K562 (cell line): ENCODE measurements around the gene ITPKA. TPM values are rescaled to one million over a fixed set of nuclear protein-coding genes. Genes with fewer than 3 reads are reported as not detected.

ENCODE experiments used
- ATAC-seq: fragments of 200-7000 bp; cut with Tn5 transposase; 3 replicates; pipeline ENCODE4 v1.9.1; 2020; ENCODE audit warnings: moderate library complexity
- BruUV-seq: library from RNA; stranded (reverse); fragments of 400-500 nt; replicated peaks from 2 replicates; lab custom pipeline; 2021; lab: Mats Ljungman, UMichigan
- CTCF ChIA-PET: fragments of 300-600 bp; formaldehyde crosslinking; extraction: SDS; loops from one replicate; lab custom pipeline; 2021; ENCODE audit warnings: low intra/inter-chr PET ratio; lab: Yijun Ruan, JAX
- POLR2A ChIA-PET: fragments of 300-600, 350-650 bp; sonication (Branson Sonifier 250); formaldehyde crosslinking; extraction: SDS; loops from one replicate; lab custom pipeline; 2021; ENCODE audit warnings: antibody characterized with exemption, inconsistent platforms; lab: Yijun Ruan, JAX
- DNase-seq, 4 experiments: peaks; one replicate each; pipeline versions ENCODE4 v3.0.0 to v3.0.0-alpha.2; 2011 to 2018; ENCODE audit warnings: low spot score in 3 of 4, mixed read lengths in 3 of 4; ENCODE audit errors: extremely low read depth in 1 of 4
- FAIRE-seq: peaks from 2 replicates; lab custom pipeline; 2011; peaks lifted over from hg19 to GRCh38; lab: Jason Lieb, UNC
- H2AFZ ChIP-seq: 2 replicates; pipeline ENCODE4 v1.6.0; 2011; ENCODE audit warnings: low read depth, low read length, control low read depth, inconsistent platforms
- H3K27ac ChIP-seq: fragments of 200-600 bp; 3 replicates; pipeline ENCODE4 v1.8.0; 2011; ENCODE audit warnings: low read depth, mild to moderate bottlenecking, control low read depth, inconsistent platforms, low read length, moderate library complexity, mixed read lengths; ENCODE audit errors: extremely low read depth
- H3K27me3 ChIP-seq, 2 experiments: fragments of 300-600 bp in 1 of 2; 2 replicates in 1 of 2; 3 replicates in 1 of 2; pipeline versions ENCODE4 v1.6.0 to v1.8.0; 2011; ENCODE audit warnings: inconsistent platforms in 2 of 2, low read length in 2 of 2, mild to moderate bottlenecking in 1 of 2, mixed read lengths in 1 of 2, moderate library complexity in 1 of 2; ENCODE audit not compliant: control insufficient read depth in 2 of 2, insufficient read depth in 2 of 2
- H3K36me3 ChIP-seq: fragments of 300-600 bp; 3 replicates; pipeline ENCODE4 v1.8.0; 2011; ENCODE audit warnings: mild to moderate bottlenecking, low read length, inconsistent platforms; ENCODE audit not compliant: control insufficient read depth, insufficient read depth
- H3K4me1 ChIP-seq, 2 experiments: fragments of 200-600 bp in 1 of 2; replicated peaks in 1 of 2; 2 replicates in 1 of 2; 3 replicates in 1 of 2; pipeline versions ENCODE4 v1.5.1 to v1.8.0; 2011; ENCODE audit warnings: inconsistent platforms in 2 of 2, low read length in 2 of 2, mild to moderate bottlenecking in 1 of 2, mixed read lengths in 1 of 2, moderate library complexity in 1 of 2; ENCODE audit not compliant: control insufficient read depth in 2 of 2, insufficient read depth in 2 of 2
- H3K4me2 ChIP-seq: 2 replicates; pipeline ENCODE4 v1.6.1; 2011; ENCODE audit warnings: low read length, control low read depth, inconsistent platforms, mixed read lengths; ENCODE audit not compliant: insufficient read depth
- H3K4me3 ChIP-seq: fragments of 200-600 bp; sonication (generic), shearing (Covaris generic); 2 replicates; pipeline ENCODE4 v1.5.1; 2016; ENCODE audit warnings: control low read depth, inconsistent platforms
- H3K79me2 ChIP-seq: fragments of 200-600 bp; 3 replicates; pipeline ENCODE4 v1.8.0; 2011; ENCODE audit warnings: low read length, inconsistent platforms; ENCODE audit not compliant: control insufficient read depth, insufficient read depth
- H3K9ac ChIP-seq, 2 experiments: 2 replicates each; pipeline versions ENCODE4 v1.6.0 to v1.6.1; 2011; ENCODE audit warnings: low read depth in 2 of 2, low read length in 2 of 2, control low read depth in 1 of 2, inconsistent platforms in 1 of 2, mild to moderate bottlenecking in 1 of 2, mixed read lengths in 1 of 2; ENCODE audit not compliant: insufficient read depth in 1 of 2
- H3K9me1 ChIP-seq: one replicate; pipeline ENCODE4 v1.6.0; 2011; ENCODE audit warnings: inconsistent platforms, mild to moderate bottlenecking, low read length, moderate library complexity; ENCODE audit not compliant: control insufficient read depth, insufficient read depth
- H3K9me3 ChIP-seq: replicated peaks from 2 replicates; pipeline ENCODE4 v1.5.1; 2011; ENCODE audit warnings: low read depth, low read length, inconsistent platforms; ENCODE audit not compliant: control insufficient read depth, insufficient read depth
- H4K20me1 ChIP-seq: replicated peaks from 2 replicates; pipeline ENCODE4 v1.6.1; 2011; ENCODE audit warnings: low read length, inconsistent platforms, mixed read lengths; ENCODE audit not compliant: control insufficient read depth, insufficient read depth
- BACH1 ChIP-seq: fragments of 200-800 bp; sonication (Bioruptor generic); IDR thresholded peaks from 2 replicates; pipeline ENCODE4 v1.6.1; 2016; ENCODE audit warnings: missing genetic modification characterization, missing compliant biosample characterization
- CREM ChIP-seq: IDR thresholded peaks from 2 replicates; pipeline ENCODE4 v1.6.1; 2014; ENCODE audit warnings: antibody characterized with exemption, low read depth
- HMGN3 ChIP-seq: IDR thresholded peaks from 2 replicates; pipeline ENCODE4 v1.6.1; 2011; ENCODE audit warnings: borderline replicate concordance, low read depth, mild to moderate bottlenecking, mixed read lengths, low read length; ENCODE audit not compliant: insufficient read length; ENCODE audit errors: extremely low read depth
- SIN3A ChIP-seq, 2 experiments: fragments of 150-350 bp in 1 of 2; IDR thresholded peaks; 2 replicates each; pipeline ENCODE4 v1.6.1; 2011 to 2016; ENCODE audit warnings: borderline replicate concordance in 2 of 2, low read depth in 2 of 2, low read length in 2 of 2, mild to moderate bottlenecking in 2 of 2, moderate library complexity in 2 of 2; ENCODE audit not compliant: control insufficient read depth in 1 of 2
- YY1 ChIP-seq, 3 experiments: IDR thresholded peaks; 2 replicates each; pipeline ENCODE4 v1.6.1; 2011; ENCODE audit warnings: low read length in 2 of 3, mild to moderate bottlenecking in 2 of 3, moderate library complexity in 2 of 3, borderline replicate concordance in 1 of 3, control low read depth in 1 of 3, low read depth in 1 of 3; ENCODE audit not compliant: insufficient read depth in 3 of 3, insufficient replicate concordance in 2 of 3, control insufficient read depth in 1 of 3, insufficient read length in 1 of 3; ENCODE audit errors: extremely low read depth in 1 of 3
- ZBTB1 ChIP-seq: sonication (generic); formaldehyde crosslinking; IDR thresholded peaks from 2 replicates; pipeline ENCODE4 v1.8.1; 2023; ENCODE audit warnings: missing genetic modification reagents, low read depth, mild to moderate bottlenecking, borderline replicate concordance
- ZBTB7A ChIP-seq: IDR thresholded peaks from 2 replicates; pipeline ENCODE4 v1.6.1; 2011; ENCODE audit warnings: low read depth, mild to moderate bottlenecking, low read length, moderate library complexity, borderline replicate concordance; ENCODE audit not compliant: control insufficient read depth
- whole genome bisulfite sequencing: fragments of 100-300 bp; shearing (Covaris generic); methylation state at CpG from one replicate; pipeline ENCODE4 v1.1.6; 2016; ENCODE audit warnings: low coverage, mixed read lengths; ENCODE audit not compliant: insufficient coverage; ENCODE audit errors: missing lambda C conversion rate; 5-methylcytosine and 5-hydroxymethylcytosine counted together
- in situ Hi-C: fragments of 300-500 bp; cut with MboI; formaldehyde crosslinking; loops from 4 replicates; pipeline ENCODE4 v1.15.0; 2018; ENCODE audit warnings: inconsistent platforms, mixed read lengths
- intact Hi-C: fragments of 100-400 bp; cut with micrococcal nuclease; formaldehyde crosslinking; loops from 2 replicates; pipeline ENCODE4 v1.14.2; 2022
- polyA plus RNA-seq, 8 experiments: library from polyadenylated mRNA; depleted of rRNA in 4 of 8; stranded (reverse) in 5 of 8; unstranded in 3 of 8; fragments of >200 nt; fragmentation: Nextera tagmentation in 2 of 8; fragmentation: Illumina TruSeq in 1 of 8; extraction: Ambion mirVana in 2 of 8; extraction: Trizol in 1 of 8; gene quantifications; 2 replicates each; pipeline versions ENCODE4 v1.2.1 to v1.2.3, GENCODE V29; 2011 to 2014; ENCODE audit warnings: inconsistent platforms in 1 of 8, missing spikeins in 1 of 8
- total RNA-seq, 7 experiments: library from RNA; depleted of rRNA in 6 of 7; stranded (reverse); fragments of >200 nt in 6 of 7; fragmentation: Illumina TruSeq in 2 of 7; extraction: Trizol in 2 of 7; gene quantifications; 2 replicates each; pipeline versions ENCODE4 v1.2.1 to v1.2.3, GENCODE V29; 2011 to 2021; ENCODE audit warnings: low replicate concordance in 1 of 7
- TF ChIP-seq, protein P1 (sequence below), 2 experiments: IDR thresholded peaks; 2 replicates each; pipeline ENCODE4 v1.6.1; 2012; ENCODE audit warnings: improper control_type of control experiment in 2 of 2, low read depth in 2 of 2, low read length in 2 of 2, borderline replicate concordance in 1 of 2
- TF ChIP-seq, protein P2 (sequence below): fragments of 450-650 bp; IDR thresholded peaks from 2 replicates; pipeline ENCODE4 v1.6.1; 2017; ENCODE audit warnings: antibody characterized with exemption, mild to moderate bottlenecking

ITPKA gene
- total and polyA plus RNA-seq, 9 of the 15 experiments (the other 6 are each of a cell fraction or from before 2014, with no cell fraction given): 0.14 to 68.4 (median 11.5) TPM

DNA sequence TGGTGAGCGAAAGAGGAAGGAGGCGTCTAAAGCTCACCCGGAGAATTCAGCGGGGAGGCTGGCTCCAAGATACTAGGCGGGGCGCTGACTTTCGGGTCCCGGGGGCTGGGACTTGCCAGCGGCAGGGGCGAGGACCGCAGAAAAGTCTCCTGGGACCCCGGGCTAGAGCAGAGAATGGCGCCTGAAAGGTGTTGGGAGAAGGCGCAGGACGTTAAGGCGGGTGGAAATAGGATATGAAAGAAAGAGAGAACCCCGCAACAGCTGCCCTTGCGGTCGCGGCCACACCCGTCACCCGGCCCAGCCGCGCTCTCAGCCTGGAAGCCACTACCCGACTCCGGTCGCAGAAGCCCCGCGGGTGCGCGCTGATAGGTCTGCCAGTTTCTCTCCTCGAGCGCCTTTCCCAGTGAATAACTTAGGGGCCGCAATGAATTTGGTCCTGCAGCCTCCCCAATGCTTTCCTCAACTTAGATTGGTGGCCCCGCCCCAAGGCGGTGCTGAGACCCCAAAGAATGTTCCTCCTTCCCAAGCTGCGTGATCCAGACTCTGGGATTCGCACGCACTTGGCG, 19.3 kb downstream of the ITPKA start:
- Histone ChIP-seq H3K9me3 (no peaks in the 10 kb centered on the region), H3K27me3 (no peaks in the 10 kb centered on the region), H3K27ac (peak overlapping the region; percentile 66), H3K79me2 (no peaks in the 10 kb centered on the region; the same call in 2 of the 3 replicates), H3K4me3 (peak overlapping the region; percentile 47), H2AFZ (peak overlapping the region; percentile 97), H4K20me1 (no peaks in the 10 kb centered on the region), H3K9me1 (peaks cover 3% of the 10 kb centered on the region), H3K4me2 (peak overlapping the region; percentile 85), H3K4me1 (peaks cover 9 to 30% of the 10 kb centered on the region in 2 experiments; a peak in 4 of 5 replicates), H3K36me3 (peaks cover 11% of the 10 kb centered on the region; the same call in 2 of the 3 replicates), H3K9ac (peak overlapping the region; percentile 67 to 89)
- ChIA-PET CTCF (no interaction called here), POLR2A (interaction anchor here (0.5 to 1.5 kb wide), 7 partner anchors 17 to 1504 kb away, joined by 3 to 6 read pairs (median 3); partner anchors contain the start of gene ITPKA)
- peak; percentile 81 for ATAC-seq
- intact Hi-C loops (loop anchor here (2.0 kb wide), 1 partner anchor 18 kb away; no protein-coding TSS in a partner anchor), in situ Hi-C loops (no loop called here)
- FAIRE-seq: no peak
- TSS peak; percentile 40 for BruUV-seq
- 5% methylated on average over 38 of the region's 40 CpGs for WGBS
- peak; percentile 63 to 71 (median 70) for DNase-seq
- no peak for TF ChIP-seq BACH1 (tag)
- peak; percentile 92 for TF ChIP-seq ZBTB1
- TF ChIP-seq HMGN3: peak; percentile 43
- TF ChIP-seq, protein P1, sequence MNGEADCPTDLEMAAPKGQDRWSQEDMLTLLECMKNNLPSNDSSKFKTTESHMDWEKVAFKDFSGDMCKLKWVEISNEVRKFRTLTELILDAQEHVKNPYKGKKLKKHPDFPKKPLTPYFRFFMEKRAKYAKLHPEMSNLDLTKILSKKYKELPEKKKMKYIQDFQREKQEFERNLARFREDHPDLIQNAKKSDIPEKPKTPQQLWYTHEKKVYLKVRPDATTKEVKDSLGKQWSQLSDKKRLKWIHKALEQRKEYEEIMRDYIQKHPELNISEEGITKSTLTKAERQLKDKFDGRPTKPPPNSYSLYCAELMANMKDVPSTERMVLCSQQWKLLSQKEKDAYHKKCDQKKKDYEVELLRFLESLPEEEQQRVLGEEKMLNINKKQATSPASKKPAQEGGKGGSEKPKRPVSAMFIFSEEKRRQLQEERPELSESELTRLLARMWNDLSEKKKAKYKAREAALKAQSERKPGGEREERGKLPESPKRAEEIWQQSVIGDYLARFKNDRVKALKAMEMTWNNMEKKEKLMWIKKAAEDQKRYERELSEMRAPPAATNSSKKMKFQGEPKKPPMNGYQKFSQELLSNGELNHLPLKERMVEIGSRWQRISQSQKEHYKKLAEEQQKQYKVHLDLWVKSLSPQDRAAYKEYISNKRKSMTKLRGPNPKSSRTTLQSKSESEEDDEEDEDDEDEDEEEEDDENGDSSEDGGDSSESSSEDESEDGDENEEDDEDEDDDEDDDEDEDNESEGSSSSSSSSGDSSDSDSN (IDR thresholded peaks at IDR 0.05; ENCODE audit: borderline replicate concordance in 1 of 2, low read depth in 2 of 2, low read length in 2 of 2): peak in 1 of 2 experiments; percentile 93; a peak in 2 of 4 replicates
- peak; percentile 15; the same call in 1 of the 2 replicates for TF ChIP-seq ZBTB7A
- TF ChIP-seq SIN3A (IDR thresholded peaks at IDR 0.05; ENCODE audit: borderline replicate concordance in 2 of 2, control insufficient read depth in 1 of 2, low read depth in 2 of 2, low read length in 2 of 2): 0 out of 4 replicates have a peak, but pooled peaks of 1 of the 2 experiments have one; percentile 58
- TF ChIP-seq, protein P2, sequence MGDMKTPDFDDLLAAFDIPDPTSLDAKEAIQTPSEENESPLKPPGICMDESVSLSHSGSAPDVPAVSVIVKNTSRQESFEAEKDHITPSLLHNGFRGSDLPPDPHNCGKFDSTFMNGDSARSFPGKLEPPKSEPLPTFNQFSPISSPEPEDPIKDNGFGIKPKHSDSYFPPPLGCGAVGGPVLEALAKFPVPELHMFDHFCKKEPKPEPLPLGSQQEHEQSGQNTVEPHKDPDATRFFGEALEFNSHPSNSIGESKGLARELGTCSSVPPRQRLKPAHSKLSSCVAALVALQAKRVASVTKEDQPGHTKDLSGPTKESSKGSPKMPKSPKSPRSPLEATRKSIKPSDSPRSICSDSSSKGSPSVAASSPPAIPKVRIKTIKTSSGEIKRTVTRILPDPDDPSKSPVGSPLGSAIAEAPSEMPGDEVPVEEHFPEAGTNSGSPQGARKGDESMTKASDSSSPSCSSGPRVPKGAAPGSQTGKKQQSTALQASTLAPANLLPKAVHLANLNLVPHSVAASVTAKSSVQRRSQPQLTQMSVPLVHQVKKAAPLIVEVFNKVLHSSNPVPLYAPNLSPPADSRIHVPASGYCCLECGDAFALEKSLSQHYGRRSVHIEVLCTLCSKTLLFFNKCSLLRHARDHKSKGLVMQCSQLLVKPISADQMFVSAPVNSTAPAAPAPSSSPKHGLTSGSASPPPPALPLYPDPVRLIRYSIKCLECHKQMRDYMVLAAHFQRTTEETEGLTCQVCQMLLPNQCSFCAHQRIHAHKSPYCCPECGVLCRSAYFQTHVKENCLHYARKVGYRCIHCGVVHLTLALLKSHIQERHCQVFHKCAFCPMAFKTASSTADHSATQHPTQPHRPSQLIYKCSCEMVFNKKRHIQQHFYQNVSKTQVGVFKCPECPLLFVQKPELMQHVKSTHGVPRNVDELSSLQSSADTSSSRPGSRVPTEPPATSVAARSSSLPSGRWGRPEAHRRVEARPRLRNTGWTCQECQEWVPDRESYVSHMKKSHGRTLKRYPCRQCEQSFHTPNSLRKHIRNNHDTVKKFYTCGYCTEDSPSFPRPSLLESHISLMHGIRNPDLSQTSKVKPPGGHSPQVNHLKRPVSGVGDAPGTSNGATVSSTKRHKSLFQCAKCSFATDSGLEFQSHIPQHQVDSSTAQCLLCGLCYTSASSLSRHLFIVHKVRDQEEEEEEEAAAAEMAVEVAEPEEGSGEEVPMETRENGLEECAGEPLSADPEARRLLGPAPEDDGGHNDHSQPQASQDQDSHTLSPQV: peak; percentile 9; the same call in 1 of the 2 replicates
- TF ChIP-seq YY1 (IDR thresholded peaks at IDR 0.05; ENCODE audit: borderline replicate concordance in 1 of 3, control insufficient read depth in 1 of 3, extremely low read depth in 1 of 3, insufficient read depth in 3 of 3, insufficient read length in 1 of 3, insufficient replicate concordance in 2 of 3, low read depth in 1 of 3, low read length in 2 of 3): peak in 1 of 3 experiments; percentile 50
- TF ChIP-seq CREM: 0 out of 2 replicates have a peak, but pooled peaks have one; percentile 24
